ENCODE measurements around the gene TAS2R10.
"Not testable (repeated sequence)": the region's sequence is repeated elsewhere in the genome, so short reads cannot be mapped to it uniquely, and the experiment has no call there.

Gene TAS2R10

GRCh38 chr12:10794222-10794621 is 31.9 kb downstream of the TAS2R10 start:
- no peak for DNase-seq (ENCODE audit: low read depth, low spot score)
- H3K4me3 ChIP-seq (ENCODE audit: low read length) = no peak overlapping the region

- not testable (repeated sequence) for H3K4me3 ChIP-seq (ENCODE audit: low read length); DNase-seq (ENCODE audit: low read depth, low spot score)
Observed at GRCh38 chr12:10791769-10792168, 34.4 kb downstream of the TAS2R10 start.

GRCh38 chr12:10783252-10783651 is 42.9 kb downstream of the TAS2R10 start:
- H3K4me3 ChIP-seq (ENCODE audit: low read length) = no peak overlapping the region
- no peak for DNase-seq (ENCODE audit: low read depth, low spot score)

GRCh38 chr12:10779103-10779502 is 47.1 kb downstream of the TAS2R10 start:
- no peak for DNase-seq (ENCODE audit: low read depth, low spot score)
- no peak overlapping the region for H3K4me3 ChIP-seq (ENCODE audit: low read length)
